Measurements from ENCODE around the gene MPC2.
A peak's percentile ranks its signal among the peaks of the same experiment; 100 is the strongest.
"Not testable (repeated sequence)": the region's sequence is repeated elsewhere in the genome, so short reads cannot be mapped to it uniquely, and the experiment has no call there.

Gene MPC2

DNA sequence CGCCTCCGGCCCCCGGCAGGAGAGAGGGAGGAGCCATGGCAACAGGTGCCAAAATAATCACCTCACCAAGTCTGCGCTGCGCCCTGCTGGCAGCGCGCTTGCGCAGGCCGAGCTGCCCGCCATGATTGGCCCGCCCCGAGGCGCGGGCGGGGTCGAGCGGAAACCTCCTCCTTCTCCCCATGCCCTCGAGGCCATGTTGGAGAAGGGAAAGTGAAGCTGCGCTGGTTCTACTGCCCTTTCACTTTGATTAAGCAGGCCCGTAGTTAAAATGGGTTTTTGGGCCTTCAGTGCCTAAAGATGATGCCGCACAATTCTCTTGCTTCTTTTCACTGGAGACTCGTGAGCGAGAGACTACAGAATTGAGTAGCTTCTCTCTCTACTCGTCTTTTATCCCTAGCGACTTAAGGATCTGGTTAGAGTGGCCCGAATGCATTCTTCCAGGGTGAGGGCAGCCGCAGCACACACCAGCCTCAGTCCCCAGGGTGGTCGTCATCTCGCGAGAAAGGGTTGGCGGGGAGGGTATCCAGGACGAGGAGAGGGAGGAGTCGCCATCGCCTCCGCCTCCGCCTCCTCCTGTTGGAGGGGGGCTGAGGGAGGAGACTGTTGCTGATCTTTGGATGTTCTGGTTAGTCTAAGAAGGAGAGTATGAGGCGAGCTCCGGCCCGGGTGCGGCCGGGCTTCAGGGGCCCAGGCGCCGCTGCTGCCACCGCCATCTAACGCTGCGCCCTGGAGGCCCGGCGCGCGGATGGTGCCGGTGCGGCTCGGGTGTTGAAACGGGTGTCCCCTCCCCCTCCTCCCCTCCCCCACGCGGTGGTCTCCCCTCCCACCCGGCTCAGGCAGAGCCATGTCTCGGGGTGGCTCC lies 573 bp downstream of the MPC2 start, which contains the start of gene DCAF6:
Gene DCAF6, plus strand, starts transcription at position 616 of the 862 bp plus-strand sequence. Its CDS starts 229 bp downstream, at position 845.
- peak; percentile 99 for DNase-seq (ENCODE audit: low read depth)
- TF ChIP-seq, protein P1, sequence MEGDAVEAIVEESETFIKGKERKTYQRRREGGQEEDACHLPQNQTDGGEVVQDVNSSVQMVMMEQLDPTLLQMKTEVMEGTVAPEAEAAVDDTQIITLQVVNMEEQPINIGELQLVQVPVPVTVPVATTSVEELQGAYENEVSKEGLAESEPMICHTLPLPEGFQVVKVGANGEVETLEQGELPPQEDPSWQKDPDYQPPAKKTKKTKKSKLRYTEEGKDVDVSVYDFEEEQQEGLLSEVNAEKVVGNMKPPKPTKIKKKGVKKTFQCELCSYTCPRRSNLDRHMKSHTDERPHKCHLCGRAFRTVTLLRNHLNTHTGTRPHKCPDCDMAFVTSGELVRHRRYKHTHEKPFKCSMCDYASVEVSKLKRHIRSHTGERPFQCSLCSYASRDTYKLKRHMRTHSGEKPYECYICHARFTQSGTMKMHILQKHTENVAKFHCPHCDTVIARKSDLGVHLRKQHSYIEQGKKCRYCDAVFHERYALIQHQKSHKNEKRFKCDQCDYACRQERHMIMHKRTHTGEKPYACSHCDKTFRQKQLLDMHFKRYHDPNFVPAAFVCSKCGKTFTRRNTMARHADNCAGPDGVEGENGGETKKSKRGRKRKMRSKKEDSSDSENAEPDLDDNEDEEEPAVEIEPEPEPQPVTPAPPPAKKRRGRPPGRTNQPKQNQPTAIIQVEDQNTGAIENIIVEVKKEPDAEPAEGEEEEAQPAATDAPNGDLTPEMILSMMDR (IDR thresholded peaks at IDR 0.05; ENCODE audit: insufficient read depth, low read depth, low read length, missing control alignments) = no peak
- H3K4me3 ChIP-seq (ENCODE audit: low read length) = peak within 1 kb of the TSS; percentile 80

DNA sequence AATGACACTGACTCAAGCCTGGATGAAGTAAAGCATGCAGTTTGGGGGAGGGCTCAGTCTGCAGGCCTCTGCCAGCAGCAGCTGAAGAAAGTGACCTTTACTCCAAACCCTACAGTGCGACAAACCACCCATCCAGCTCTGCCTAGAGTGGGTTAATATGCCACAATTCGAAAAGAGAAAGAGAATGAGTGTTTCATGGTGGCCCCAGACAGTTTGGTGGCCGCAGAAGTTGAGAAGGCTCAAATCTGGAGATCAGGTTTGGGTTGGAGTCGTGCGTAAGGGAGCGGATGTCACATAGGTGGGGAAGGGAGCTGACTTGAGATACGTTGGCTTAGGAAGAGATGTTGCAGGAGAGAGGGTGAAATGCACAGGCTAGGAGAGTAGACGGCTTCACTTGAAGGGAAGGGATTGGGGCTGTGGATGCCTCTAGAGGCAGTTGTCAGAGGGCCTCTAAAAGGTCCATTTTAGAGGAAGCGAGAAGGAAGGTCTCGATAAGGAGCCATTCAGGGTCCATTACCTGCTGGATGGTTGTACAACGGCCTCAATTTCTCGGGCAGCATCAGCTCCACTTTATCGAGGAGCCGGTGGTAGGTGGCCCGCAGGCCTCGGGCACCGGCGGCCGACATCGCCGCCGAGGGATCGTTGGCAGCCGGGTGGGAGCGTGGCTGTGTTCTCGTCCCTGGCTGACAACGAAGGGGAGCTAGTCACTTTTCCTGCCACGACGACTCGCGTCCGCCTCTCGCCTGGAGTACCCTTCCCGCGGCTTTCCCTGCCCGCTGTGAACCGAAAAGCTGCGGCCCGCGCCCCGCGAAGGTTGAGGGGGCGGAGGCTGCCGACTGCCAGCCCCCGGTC lies 1.4 kb downstream of the MPC2 start:
- TF ChIP-seq, protein P1 (IDR thresholded peaks at IDR 0.05; ENCODE audit: insufficient read depth, low read depth, low read length, missing control alignments) = no peak
- H3K4me3 ChIP-seq (ENCODE audit: low read length) = peak overlapping the region; percentile 80
- peak; percentile 52 for DNase-seq (ENCODE audit: low read depth)

DNA sequence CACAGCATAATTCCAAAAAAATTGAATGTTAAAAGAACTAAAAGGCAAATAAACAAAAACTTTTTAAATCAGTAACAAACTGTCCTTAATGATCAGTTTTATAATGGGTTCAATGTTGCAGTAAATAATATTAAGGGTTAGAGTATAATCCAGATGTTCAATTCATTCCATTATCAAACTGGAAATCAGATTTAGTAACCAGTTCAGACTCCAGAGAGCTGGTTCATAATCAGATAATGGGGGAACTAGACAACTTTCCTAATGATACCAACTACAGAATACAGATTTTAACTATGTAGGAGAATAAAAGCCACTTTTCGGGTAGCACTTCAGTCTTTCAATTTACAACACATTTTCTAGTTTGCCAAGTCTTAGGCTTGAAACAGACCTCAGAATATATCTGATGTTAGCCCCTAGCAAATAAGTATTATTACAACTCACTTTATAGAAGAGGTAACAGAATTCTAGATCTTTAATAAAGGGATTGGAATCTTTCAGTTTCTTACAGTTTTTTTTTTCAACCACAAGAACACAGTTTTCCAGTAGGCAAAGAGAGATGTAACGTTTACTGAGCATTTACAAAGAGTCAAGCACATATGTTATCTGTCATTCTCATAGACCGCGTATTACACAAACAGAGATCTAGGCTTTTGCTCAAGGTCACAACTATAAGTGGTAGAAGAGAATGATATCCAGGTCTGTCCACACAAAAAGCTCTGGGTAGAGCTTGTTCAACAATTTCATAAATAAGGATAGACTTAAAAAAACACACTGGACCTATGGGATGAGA lies 2.3 kb downstream of the MPC2 start:
- no peak for DNase-seq (ENCODE audit: low read depth)
- TF ChIP-seq, protein P1 (IDR thresholded peaks at IDR 0.05; ENCODE audit: insufficient read depth, low read depth, low read length, missing control alignments) = no peak
- H3K4me3 ChIP-seq (ENCODE audit: low read length) = peak overlapping the region; percentile 80

DNA sequence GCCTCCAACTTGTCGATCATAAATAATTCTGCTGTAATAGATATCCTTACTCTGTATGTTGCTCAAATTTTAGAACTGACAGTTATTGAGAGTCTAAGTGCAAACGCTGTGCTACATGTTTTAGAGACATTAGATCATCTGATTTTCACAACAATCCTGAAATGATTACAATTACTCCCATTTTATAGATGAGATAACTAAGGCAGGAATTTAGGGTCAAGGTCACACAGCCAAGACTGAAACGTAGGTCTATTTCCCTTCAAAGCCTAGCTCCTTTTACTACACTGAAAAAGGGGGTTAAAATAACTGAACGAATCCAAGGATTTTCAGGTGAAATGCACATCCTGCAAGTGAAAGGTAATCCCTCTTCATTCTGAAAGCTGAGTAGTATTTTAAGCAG lies 3.1 kb downstream of the MPC2 start:
- TF ChIP-seq, protein P1 (IDR thresholded peaks at IDR 0.05; ENCODE audit: insufficient read depth, low read depth, low read length, missing control alignments) = no peak
- H3K4me3 ChIP-seq (ENCODE audit: low read length) = no peak overlapping the region
- no peak for DNase-seq (ENCODE audit: low read depth)

DNA sequence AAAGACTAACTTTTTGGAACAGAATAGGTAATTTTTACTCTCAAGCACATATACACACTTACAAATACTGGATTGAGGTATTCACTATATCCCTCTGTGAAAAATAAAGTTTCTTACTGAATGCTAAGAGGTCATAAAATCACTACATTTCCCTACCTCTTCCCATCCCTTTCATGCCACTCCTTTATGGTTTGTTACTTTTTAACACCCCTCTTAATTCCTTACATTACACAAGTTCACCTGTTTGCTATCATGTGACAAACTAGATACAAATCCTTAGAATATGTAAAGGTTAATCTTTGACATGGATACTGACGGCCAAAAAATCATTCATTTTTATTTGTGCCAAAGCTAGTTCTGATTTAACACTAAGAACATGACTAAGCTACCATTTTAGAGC lies 7.1 kb downstream of the MPC2 start:
- no peak overlapping the region for H3K4me3 ChIP-seq (ENCODE audit: low read length)
- DNase-seq (ENCODE audit: low read depth) = no peak
- TF ChIP-seq, protein P1 (IDR thresholded peaks at IDR 0.05; ENCODE audit: insufficient read depth, low read depth, low read length, missing control alignments) = no peak

DNA sequence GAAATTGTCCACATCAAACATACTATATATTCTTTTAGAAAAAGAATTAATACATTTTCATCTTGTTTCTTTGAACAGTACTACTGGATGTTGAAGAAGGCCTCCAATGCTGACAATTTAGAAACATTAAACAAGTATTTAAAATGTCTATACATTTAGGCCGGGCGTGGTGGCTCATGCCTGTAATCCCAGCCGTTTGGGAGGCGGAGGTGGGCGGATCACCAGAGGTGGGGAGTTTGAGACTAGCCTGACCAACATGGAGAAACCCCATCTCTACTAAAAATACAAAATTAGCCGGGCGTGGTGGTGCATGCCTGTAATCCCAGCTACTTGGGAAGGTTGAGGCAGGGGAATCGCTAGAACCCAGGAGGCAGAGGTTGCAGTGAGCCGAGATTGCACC lies 8.0 kb downstream of the MPC2 start:
- not testable (repeated sequence) for DNase-seq (ENCODE audit: low read depth); H3K4me3 ChIP-seq (ENCODE audit: low read length)
